Activated naive CD4-positive, alpha-beta T cell treated with anti-CD3 and anti-CD28 coated beads, Interleukin-2, amount 10 ng/mL, durations not matched to agents 7 days and 5 days (primary cell): ENCODE data around the gene OR56A4.
"Not testable (repeated sequence)": the region's sequence is repeated elsewhere in the genome, so short reads cannot be mapped to it uniquely, and the experiment has no call there.

Source experiments
- CTCF ChIA-PET: fragments of 350-600 bp; sonication (Branson Sonifier 250); formaldehyde crosslinking; loops from one replicate; lab custom pipeline; 2021; ENCODE audit warnings: antibody characterized with exemption; lab: Charles Lee
- DNase-seq: peaks from one replicate; pipeline ENCODE4 v3.0.0-alpha.2; 2020
- H3K27ac Mint-ChIP-seq: one replicate; pipeline ENCODE4 v1.8.0; 2021; ENCODE audit warnings: mild to moderate bottlenecking, moderate library complexity, mixed read lengths
- H3K27me3 Mint-ChIP-seq: one replicate; pipeline ENCODE4 v1.8.0; 2021; ENCODE audit warnings: mild to moderate bottlenecking, mixed read lengths
- H3K36me3 Mint-ChIP-seq: one replicate; pipeline ENCODE4 v1.8.0; 2021; ENCODE audit warnings: mixed read lengths
- H3K4me1 Mint-ChIP-seq: one replicate; pipeline ENCODE4 v1.8.0; 2021; ENCODE audit warnings: mixed read lengths
- H3K4me3 Mint-ChIP-seq: one replicate; pipeline ENCODE4 v1.8.0; 2021; ENCODE audit warnings: mild to moderate bottlenecking, moderate library complexity, mixed read lengths
- H3K9me3 Mint-ChIP-seq: one replicate; pipeline ENCODE4 v1.8.0; 2021; ENCODE audit warnings: mixed read lengths

Gene OR56A4

GRCh38 chr11:5992604-5993251 lies 14.0 kb downstream of the OR56A4 start:
- H3K27ac Mint-ChIP-seq: no peak overlapping the region
- no peak overlapping the region for H3K4me3 Mint-ChIP-seq
- peaks cover 16% of the 10 kb centered on the region for H3K27me3 Mint-ChIP-seq
- DNase-seq: no peak
- CTCF ChIA-PET: interaction anchor here (1.0 kb wide), 1 partner anchor 358 kb away, joined by 4 read pairs; no protein-coding TSS in a partner anchor
- H3K36me3 Mint-ChIP-seq: no peaks in the 10 kb centered on the region
- H3K9me3 Mint-ChIP-seq: no peaks in the 10 kb centered on the region
- no peaks in the 10 kb centered on the region for H3K4me1 Mint-ChIP-seq

GRCh38 chr11:5992150-5992549 lies 14.6 kb downstream of the OR56A4 start:
- CTCF ChIA-PET: interaction anchor here (1.0 kb wide), 1 partner anchor 359 kb away, joined by 4 read pairs; no protein-coding TSS in a partner anchor
- DNase-seq: no peak
- no peaks in the 10 kb centered on the region for H3K36me3 Mint-ChIP-seq
- no peak overlapping the region for H3K27ac Mint-ChIP-seq
- H3K4me1 Mint-ChIP-seq: no peaks in the 10 kb centered on the region
- peaks cover 16% of the 10 kb centered on the region for H3K27me3 Mint-ChIP-seq
- H3K4me3 Mint-ChIP-seq: no peak overlapping the region
- no peaks in the 10 kb centered on the region for H3K9me3 Mint-ChIP-seq

- Mint-ChIP-seq H3K4me3 (no peak overlapping the region), H3K27me3 (peaks cover 7% of the 10 kb centered on the region), H3K9me3 (no peaks in the 10 kb centered on the region), H3K36me3 (no peaks in the 10 kb centered on the region), H3K4me1 (no peaks in the 10 kb centered on the region), H3K27ac (no peak overlapping the region)
- CTCF ChIA-PET: no interaction called here
- no peak for DNase-seq
Measured at GRCh38 chr11:5989203-5989602, 17.5 kb downstream of the OR56A4 start.

- CTCF ChIA-PET: no interaction called here
- no peak within 1 kb of the TSS for H3K4me3 Mint-ChIP-seq
- no peaks in the 10 kb centered on the region for H3K36me3 Mint-ChIP-seq
- peaks cover 3% of the 10 kb centered on the region for H3K27me3 Mint-ChIP-seq
- no peaks in the 10 kb centered on the region for H3K9me3 Mint-ChIP-seq
- no peak for DNase-seq
- no peaks in the 10 kb centered on the region for H3K4me1 Mint-ChIP-seq
- no peak within 1 kb of the TSS for H3K27ac Mint-ChIP-seq
Measured at GRCh38 chr11:5986885-5987284, 19.9 kb downstream of the OR56A4 start, which contains the start of gene OR52L1. Gene OR52L1, minus strand, starts transcription at chr11:5986985. Its CDS starts 55 bp downstream, at chr11:5986930.

- Mint-ChIP-seq H3K4me1 (no peaks in the 10 kb centered on the region), H3K9me3 (no peaks in the 10 kb centered on the region), H3K36me3 (no peaks in the 10 kb centered on the region), H3K27ac (no peak overlapping the region), H3K27me3 (peaks cover 3% of the 10 kb centered on the region), H3K4me3 (no peak overlapping the region)
- CTCF ChIA-PET: no interaction called here
- no peak for DNase-seq
Measured at GRCh38 chr11:5983443-5983842, 23.3 kb downstream of the OR56A4 start.

GRCh38 chr11:5973530-5973929 lies 33.2 kb downstream of the OR56A4 start:
- no peak overlapping the region for H3K27ac Mint-ChIP-seq
- H3K27me3 Mint-ChIP-seq: peaks cover 6% of the 10 kb centered on the region
- no peaks in the 10 kb centered on the region for H3K36me3 Mint-ChIP-seq
- no peak overlapping the region for H3K4me3 Mint-ChIP-seq
- no peaks in the 10 kb centered on the region for H3K9me3 Mint-ChIP-seq
- no peaks in the 10 kb centered on the region for H3K4me1 Mint-ChIP-seq
- no peak for DNase-seq
- CTCF ChIA-PET: no interaction called here

GRCh38 chr11:5968394-5968793 lies 38.4 kb downstream of the OR56A4 start, which contains the start of gene OR56A5:
Gene OR56A5, minus strand, starts transcription at chr11:5968494. Its CDS starts 0 bp downstream, at chr11:5968494.
- H3K36me3 Mint-ChIP-seq: no peaks in the 10 kb centered on the region
- DNase-seq: no peak
- no peak within 1 kb of the TSS for H3K27ac Mint-ChIP-seq
- no peak within 1 kb of the TSS for H3K4me3 Mint-ChIP-seq
- no peaks in the 10 kb centered on the region for H3K27me3 Mint-ChIP-seq
- no peaks in the 10 kb centered on the region for H3K4me1 Mint-ChIP-seq
- CTCF ChIA-PET: no interaction called here
- H3K9me3 Mint-ChIP-seq: peaks cover 4% of the 10 kb centered on the region

GRCh38 chr11:5967708-5968107 lies 39.0 kb downstream of the OR56A4 start:
- Mint-ChIP-seq H3K4me3 (no peak overlapping the region), H3K27me3 (no peaks in the 10 kb centered on the region), H3K36me3 (no peaks in the 10 kb centered on the region)

GRCh38 chr11:5966958-5967357 lies 39.8 kb downstream of the OR56A4 start:
- Mint-ChIP-seq H3K4me3 (no peak overlapping the region), H3K4me1 (no peaks in the 10 kb centered on the region), H3K27ac (no peak overlapping the region), H3K9me3 (peaks cover 11% of the 10 kb centered on the region), H3K27me3 (no peaks in the 10 kb centered on the region), H3K36me3 (no peaks in the 10 kb centered on the region)
- CTCF ChIA-PET: no interaction called here
- DNase-seq: no peak

More at GRCh38 chr11:5967708-5968107, 39.0 kb downstream of the OR56A4 start:
- CTCF ChIA-PET: no interaction called here
- no peaks in the 10 kb centered on the region for H3K4me1 Mint-ChIP-seq
- peaks cover 9% of the 10 kb centered on the region for H3K9me3 Mint-ChIP-seq
- no peak for DNase-seq
- no peak overlapping the region for H3K27ac Mint-ChIP-seq

GRCh38 chr11:5960704-5961320 lies 45.9 kb downstream of the OR56A4 start:
- peaks cover 11% of the 10 kb centered on the region for H3K9me3 Mint-ChIP-seq
- H3K27me3 Mint-ChIP-seq, CTCF ChIA-PET, H3K4me1 Mint-ChIP-seq, H3K4me3 Mint-ChIP-seq, DNase-seq, H3K36me3 Mint-ChIP-seq, H3K27ac Mint-ChIP-seq: not testable (repeated sequence)

GRCh38 chr11:5955586-5955985 lies 51.2 kb downstream of the OR56A4 start:
- Mint-ChIP-seq H3K4me3 (no peak overlapping the region), H3K9me3 (no peaks in the 10 kb centered on the region), H3K27ac (no peak overlapping the region), H3K27me3 (no peaks in the 10 kb centered on the region), H3K36me3 (no peaks in the 10 kb centered on the region), H3K4me1 (no peaks in the 10 kb centered on the region)
- CTCF ChIA-PET: no interaction called here
- DNase-seq: no peak
